ENCODE results near the gene LYAR. TPM values are rescaled to one million over a fixed set of nuclear protein-coding genes. Genes with fewer than 3 reads are reported as not detected.

The LYAR gene
- total RNA-seq, 1 donor from 2014 or later: 13.5 TPM

GRCh38 chr4:4226606-4227438 is 63.1 kb downstream of the LYAR start, which contains the start of gene OTOP1:
Gene OTOP1 (minus strand): TSS chr4:4226929. CDS start chr4:4226864, 65 bp downstream.
- no peaks in the 10 kb centered on the region for H3K9me3 ChIP-seq (ENCODE audit: insufficient read depth, low read depth, low read length)
- no peak within 1 kb of the TSS for H3K27ac ChIP-seq (ENCODE audit: low read depth, low read length)
- H3K4me1 Mint-ChIP-seq (ENCODE audit: low read depth, unreplicated experiment): no peaks in the 10 kb centered on the region
- no peaks in the 10 kb centered on the region for H3K36me3 ChIP-seq (ENCODE audit: insufficient read depth, low read length)
- peak within 1 kb of the TSS; percentile 18 for H2AFZ ChIP-seq (ENCODE audit: low read depth, low read length)
- peak within 1 kb of the TSS; percentile 41 for H3K4me2 ChIP-seq (ENCODE audit: low read length)
- peaks cover 12% of the 10 kb centered on the region for H3K9me3 Mint-ChIP-seq (ENCODE audit: unreplicated experiment)
- peaks cover 5% of the 10 kb centered on the region for H3K36me3 Mint-ChIP-seq (ENCODE audit: low read depth, unreplicated experiment)
- FAIRE-seq (no peak), DNase-seq (ENCODE audit: low read depth) (no peak)
- peaks cover 69% of the 10 kb centered on the region for H3K27me3 Mint-ChIP-seq (ENCODE audit: low read depth, unreplicated experiment)
- no peak within 1 kb of the TSS for H3K9ac ChIP-seq (ENCODE audit: low read length)
- peaks cover 34% of the 10 kb centered on the region for H3K27me3 ChIP-seq (ENCODE audit: insufficient read depth, low read length)
- H3K4me1 ChIP-seq (ENCODE audit: insufficient read depth, low read length): no peaks in the 10 kb centered on the region
- peak within 1 kb of the TSS; percentile 45 for H3K4me3 Mint-ChIP-seq (ENCODE audit: unreplicated experiment)
- no peaks in the 10 kb centered on the region for H3K79me2 ChIP-seq (ENCODE audit: insufficient read depth, low read length)
- TF ChIP-seq, protein P1, sequence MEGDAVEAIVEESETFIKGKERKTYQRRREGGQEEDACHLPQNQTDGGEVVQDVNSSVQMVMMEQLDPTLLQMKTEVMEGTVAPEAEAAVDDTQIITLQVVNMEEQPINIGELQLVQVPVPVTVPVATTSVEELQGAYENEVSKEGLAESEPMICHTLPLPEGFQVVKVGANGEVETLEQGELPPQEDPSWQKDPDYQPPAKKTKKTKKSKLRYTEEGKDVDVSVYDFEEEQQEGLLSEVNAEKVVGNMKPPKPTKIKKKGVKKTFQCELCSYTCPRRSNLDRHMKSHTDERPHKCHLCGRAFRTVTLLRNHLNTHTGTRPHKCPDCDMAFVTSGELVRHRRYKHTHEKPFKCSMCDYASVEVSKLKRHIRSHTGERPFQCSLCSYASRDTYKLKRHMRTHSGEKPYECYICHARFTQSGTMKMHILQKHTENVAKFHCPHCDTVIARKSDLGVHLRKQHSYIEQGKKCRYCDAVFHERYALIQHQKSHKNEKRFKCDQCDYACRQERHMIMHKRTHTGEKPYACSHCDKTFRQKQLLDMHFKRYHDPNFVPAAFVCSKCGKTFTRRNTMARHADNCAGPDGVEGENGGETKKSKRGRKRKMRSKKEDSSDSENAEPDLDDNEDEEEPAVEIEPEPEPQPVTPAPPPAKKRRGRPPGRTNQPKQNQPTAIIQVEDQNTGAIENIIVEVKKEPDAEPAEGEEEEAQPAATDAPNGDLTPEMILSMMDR (IDR thresholded peaks at IDR 0.05; ENCODE audit: insufficient read depth, low read depth, low read length): no peak
- no peak for TF ChIP-seq EZH2 (IDR thresholded peaks at IDR 0.05; ENCODE audit: insufficient read depth, low read length)
- no peaks in the 10 kb centered on the region for H4K20me1 ChIP-seq (ENCODE audit: insufficient read depth, low read length)
- H3K4me3 ChIP-seq (ENCODE audit: insufficient read depth, low read depth, low read length): no peak within 1 kb of the TSS
- no peak within 1 kb of the TSS for H3K27ac Mint-ChIP-seq (ENCODE audit: unreplicated experiment)

GRCh38 chr4:4225915-4226605 is 63.9 kb downstream of the LYAR start:
- peak overlapping the region; percentile 45 for H3K4me3 Mint-ChIP-seq (ENCODE audit: unreplicated experiment)
- no peaks in the 10 kb centered on the region for H4K20me1 ChIP-seq (ENCODE audit: insufficient read depth, low read length)
- no peak overlapping the region for H3K9ac ChIP-seq (ENCODE audit: low read length)
- H3K4me1 ChIP-seq (ENCODE audit: insufficient read depth, low read length): no peaks in the 10 kb centered on the region
- H3K9me3 ChIP-seq (ENCODE audit: insufficient read depth, low read depth, low read length): no peaks in the 10 kb centered on the region
- peak overlapping the region; percentile 41 for H3K4me2 ChIP-seq (ENCODE audit: low read length)
- H3K79me2 ChIP-seq (ENCODE audit: insufficient read depth, low read length): no peaks in the 10 kb centered on the region
- FAIRE-seq (no peak), DNase-seq (ENCODE audit: low read depth) (no peak)
- H3K36me3 ChIP-seq (ENCODE audit: insufficient read depth, low read length): no peaks in the 10 kb centered on the region
- H3K4me3 ChIP-seq (ENCODE audit: insufficient read depth, low read depth, low read length): no peak overlapping the region
- H3K27me3 ChIP-seq (ENCODE audit: insufficient read depth, low read length): peaks cover 34% of the 10 kb centered on the region
- no peak overlapping the region for H3K27ac ChIP-seq (ENCODE audit: low read depth, low read length)
- TF ChIP-seq, protein P1 (IDR thresholded peaks at IDR 0.05; ENCODE audit: insufficient read depth, low read depth, low read length): no peak
- TF ChIP-seq EZH2 (IDR thresholded peaks at IDR 0.05; ENCODE audit: insufficient read depth, low read length): no peak
- H3K36me3 Mint-ChIP-seq (ENCODE audit: low read depth, unreplicated experiment): peaks cover 5% of the 10 kb centered on the region
- peak overlapping the region; percentile 18 for H2AFZ ChIP-seq (ENCODE audit: low read depth, low read length)
- H3K4me1 Mint-ChIP-seq (ENCODE audit: low read depth, unreplicated experiment): no peaks in the 10 kb centered on the region
- peaks cover 12% of the 10 kb centered on the region for H3K9me3 Mint-ChIP-seq (ENCODE audit: unreplicated experiment)
- H3K27ac Mint-ChIP-seq (ENCODE audit: unreplicated experiment): no peak overlapping the region
- H3K27me3 Mint-ChIP-seq (ENCODE audit: low read depth, unreplicated experiment): peaks cover 72% of the 10 kb centered on the region

Other genes with a start within 250 kb of the LYAR start
- not detected in 2 replicates for gene OTOP1, start 63.2 kb downstream of the LYAR start, total RNA-seq
- 15.2 and 15.9 TPM in 2 replicates for gene TMEM128, start 41.9 kb downstream of the LYAR start, total RNA-seq
- gene ZBTB49, start 97 bp upstream of the LYAR start, total RNA-seq: 4.4 and 5.5 TPM in 2 replicates
- gene NSG1, start 96.9 kb upstream of the LYAR start, total RNA-seq: 6.7 and 10.6 TPM in 2 replicates

Measured in astrocyte (in vitro differentiated cells and primary cell).